HG03095 (cell line): ENCODE data around the gene IGLL1.
"Not testable (repeated sequence)": the region's sequence is repeated elsewhere in the genome, so short reads cannot be mapped to it uniquely, and the experiment has no call there.

Experiments
- ATAC-seq: cut with Tn5 transposase; IDR thresholded peaks from one replicate; pipeline ENCODE4 v1.9.1; 2021; ENCODE audit warnings: moderate library complexity; ENCODE audit not compliant: unreplicated experiment

The IGLL1 gene

GRCh38 chr22:23579870-23580575, at the start of gene IGLL1:
TSS of gene IGLL1 (minus strand) at chr22:23580290. CDS start at chr22:23580190, 100 bp downstream.
- ATAC-seq = no peak

GRCh38 chr22:23628056-23628743, 48.1 kb upstream of the IGLL1 start:
- not testable (repeated sequence) for ATAC-seq

- ATAC-seq = not testable (repeated sequence)
Observed at GRCh38 chr22:23627401-23628055, 47.4 kb upstream of the IGLL1 start.

- ATAC-seq = no peak
Observed at GRCh38 chr22:23626286-23626975, 46.3 kb upstream of the IGLL1 start.

GRCh38 chr22:23622634-23623033, 42.5 kb upstream of the IGLL1 start:
- no peak for ATAC-seq

GRCh38 chr22:23621916-23622315, 41.8 kb upstream of the IGLL1 start:
- not testable (repeated sequence) for ATAC-seq

- no peak for ATAC-seq
Observed at GRCh38 chr22:23621082-23621780, 41.1 kb upstream of the IGLL1 start.

GRCh38 chr22:23613193-23613972, 33.3 kb upstream of the IGLL1 start:
- ATAC-seq = no peak

- no peak for ATAC-seq
Observed at GRCh38 chr22:23609983-23610781, 30.1 kb upstream of the IGLL1 start.

GRCh38 chr22:23608583-23608982, 28.5 kb upstream of the IGLL1 start:
- no peak for ATAC-seq

GRCh38 chr22:23606204-23607131, 26.4 kb upstream of the IGLL1 start:
- ATAC-seq = no peak

GRCh38 chr22:23604939-23605712, 25.0 kb upstream of the IGLL1 start:
- no peak for ATAC-seq

- ATAC-seq = no peak
Observed at GRCh38 chr22:23603266-23603665, 23.2 kb upstream of the IGLL1 start.

- no peak for ATAC-seq
Observed at GRCh38 chr22:23598805-23599518, 18.9 kb upstream of the IGLL1 start.

- ATAC-seq = not testable (repeated sequence)
Observed at GRCh38 chr22:23597576-23598268, 17.6 kb upstream of the IGLL1 start.

- not testable (repeated sequence) for ATAC-seq
Observed at GRCh38 chr22:23595904-23596303, 15.8 kb upstream of the IGLL1 start.
